Measurements from ENCODE around the gene ACOT7. TPM values are rescaled to one million over a fixed set of nuclear protein-coding genes. Genes with fewer than 3 reads are reported as not detected.

ACOT7 gene
- total and polyA plus RNA-seq, 5 donors: 5.9 to 9.5 (median 7.5) TPM

GRCh38 chr1:6252374-6252710 lies 141.2 kb downstream of the ACOT7 start:
- 83% methylated on average over 4 of the region's 4 CpGs for WGBS
- Histone ChIP-seq H3K4me1 (ENCODE audit: control insufficient read depth, insufficient read depth, low read length) (no peaks in the 10 kb centered on the region), H3K9me3 (ENCODE audit: control insufficient read depth, low read length) (no peaks in the 10 kb centered on the region), H3K27ac (ENCODE audit: low read length) (no peak overlapping the region), H3K27me3 (ENCODE audit: control insufficient read depth, insufficient read depth) (no peaks in the 10 kb centered on the region), H3K4me3 (ENCODE audit: low read length) (no peak overlapping the region)
- ATAC-seq (no peak), DNase-seq (peak in 2 of 3 donors; percentile 31)
- intact Hi-C loops (cut with DNase I): no loop called here

DNA sequence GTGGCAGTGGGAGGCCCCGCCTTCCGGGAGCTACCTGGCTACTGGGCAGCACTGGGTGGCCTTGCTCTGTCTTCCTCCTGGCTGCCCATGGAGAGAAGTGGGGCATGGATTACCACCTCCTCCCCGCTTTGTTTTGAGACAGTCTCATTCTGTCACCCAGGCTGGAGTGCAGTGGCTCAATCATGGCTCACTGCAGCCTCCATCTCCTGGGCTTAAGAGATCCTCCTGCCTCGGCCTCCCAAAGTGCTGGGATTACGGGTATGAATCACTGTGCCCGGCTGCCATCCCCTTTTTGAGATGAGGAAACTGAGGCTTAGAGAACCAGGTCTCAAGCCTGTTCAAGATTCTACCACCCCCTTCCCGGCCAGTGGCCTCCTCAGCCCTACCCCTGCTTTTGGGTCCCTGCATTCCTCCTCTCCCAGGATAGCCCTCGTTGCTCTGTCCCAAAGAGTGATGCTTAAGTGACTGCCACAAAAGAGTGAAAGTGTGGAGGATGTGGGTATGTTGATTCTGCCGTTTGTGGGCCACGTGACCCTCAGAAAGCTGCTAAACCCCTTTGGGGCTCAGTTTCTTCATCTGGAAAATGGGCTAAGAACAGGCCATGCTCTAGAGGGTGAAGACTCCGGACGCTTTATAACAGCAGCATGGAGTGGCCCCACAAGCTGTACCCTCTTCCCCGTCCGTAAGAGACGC lies 141.7 kb downstream of the ACOT7 start:
- intact Hi-C loops (cut with DNase I): loop anchor here in 1 of 4 donors (2.0 kb wide), 1 partner anchor 91 kb away; no protein-coding TSS in a partner anchor

GRCh38 chr1:6251233-6251632 lies 142.3 kb downstream of the ACOT7 start:
- DNase-seq (peak in 2 of 3 donors; percentile 33 to 52), ATAC-seq (no peak)
- no peaks in the 10 kb centered on the region for H3K9me3 ChIP-seq (ENCODE audit: control insufficient read depth, low read length)
- H3K4me3 ChIP-seq (ENCODE audit: low read length): no peak overlapping the region
- H3K27ac ChIP-seq (ENCODE audit: low read length): no peak overlapping the region
- H3K27me3 ChIP-seq (ENCODE audit: control insufficient read depth, insufficient read depth): no peaks in the 10 kb centered on the region
- WGBS: 85% methylated on average over 19 of the region's 19 CpGs
- H3K4me1 ChIP-seq (ENCODE audit: control insufficient read depth, insufficient read depth, low read length): no peaks in the 10 kb centered on the region
- intact Hi-C loops (cut with DNase I): loop anchor here in 1 of 4 donors (2.0 kb wide), 1 partner anchor 92 kb away; no protein-coding TSS in a partner anchor

More for the DNA sequence above, 141.7 kb downstream of the ACOT7 start:
- H3K4me3 ChIP-seq (ENCODE audit: low read length): no peak overlapping the region
- no peaks in the 10 kb centered on the region for H3K9me3 ChIP-seq (ENCODE audit: control insufficient read depth, low read length)
- WGBS: 80% methylated on average over 15 of the region's 15 CpGs
- no peaks in the 10 kb centered on the region for H3K27me3 ChIP-seq (ENCODE audit: control insufficient read depth, insufficient read depth)
- no peak for ATAC-seq
- H3K27ac ChIP-seq (ENCODE audit: low read length): no peak overlapping the region
- no peaks in the 10 kb centered on the region for H3K4me1 ChIP-seq (ENCODE audit: control insufficient read depth, insufficient read depth, low read length)
- peak in 2 of 3 donors; percentile 7 to 21 for DNase-seq

DNA sequence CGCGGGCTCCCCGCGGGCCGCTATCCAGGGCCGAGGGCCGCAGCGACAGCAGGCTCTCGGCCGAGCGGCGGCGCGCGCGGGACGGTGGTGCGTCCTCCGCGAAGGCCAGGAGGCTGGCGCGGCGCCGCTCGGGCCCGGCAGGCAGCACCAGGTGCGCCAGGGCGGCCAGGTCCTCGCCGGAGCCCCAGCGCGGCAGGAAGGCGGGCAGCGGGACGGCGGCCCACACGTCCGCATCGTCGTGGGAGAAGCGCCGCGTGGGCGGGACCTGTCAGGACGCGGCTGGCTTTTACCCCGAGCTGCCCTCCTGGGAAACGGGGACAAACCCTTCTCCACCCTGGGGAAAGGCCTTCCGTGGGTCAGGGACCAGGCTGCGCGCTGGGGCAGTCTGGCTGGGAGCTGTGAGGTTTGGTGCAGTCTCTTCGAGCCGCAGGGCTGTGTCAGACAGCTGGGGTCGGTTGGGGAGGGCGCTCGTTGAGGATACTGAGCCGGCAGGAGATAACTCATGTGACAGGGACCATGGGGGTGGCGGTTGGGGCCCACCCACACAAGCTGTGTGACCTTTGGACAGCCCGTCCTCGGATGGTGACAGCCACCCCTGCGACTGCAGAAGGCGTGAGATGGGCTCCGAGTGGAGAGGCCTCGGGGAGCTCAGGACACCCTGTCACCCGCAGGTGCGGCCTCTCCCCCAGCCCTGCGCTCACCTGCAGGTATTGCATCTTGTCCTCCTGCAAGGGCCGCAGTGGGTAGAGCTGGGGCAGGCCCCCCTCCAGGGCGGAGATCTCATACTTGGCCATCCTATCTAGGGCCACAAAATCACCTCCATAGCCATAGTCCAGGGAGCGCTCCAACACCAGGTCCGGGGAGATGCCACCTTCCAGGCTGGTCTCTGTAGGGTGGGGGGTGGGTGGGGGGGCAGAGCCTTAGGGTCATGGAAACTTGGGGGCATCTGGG lies 143.6 kb downstream of the ACOT7 start:
- ATAC-seq: no peak
- intact Hi-C loops (cut with DNase I): loop anchor here in 3 of 4 donors (2.0 to 10.0 kb wide), 5 partner anchors 93 to 205 kb away; partner anchors contain the start of gene KCNAB2 (in 1 of the 3)

DNA sequence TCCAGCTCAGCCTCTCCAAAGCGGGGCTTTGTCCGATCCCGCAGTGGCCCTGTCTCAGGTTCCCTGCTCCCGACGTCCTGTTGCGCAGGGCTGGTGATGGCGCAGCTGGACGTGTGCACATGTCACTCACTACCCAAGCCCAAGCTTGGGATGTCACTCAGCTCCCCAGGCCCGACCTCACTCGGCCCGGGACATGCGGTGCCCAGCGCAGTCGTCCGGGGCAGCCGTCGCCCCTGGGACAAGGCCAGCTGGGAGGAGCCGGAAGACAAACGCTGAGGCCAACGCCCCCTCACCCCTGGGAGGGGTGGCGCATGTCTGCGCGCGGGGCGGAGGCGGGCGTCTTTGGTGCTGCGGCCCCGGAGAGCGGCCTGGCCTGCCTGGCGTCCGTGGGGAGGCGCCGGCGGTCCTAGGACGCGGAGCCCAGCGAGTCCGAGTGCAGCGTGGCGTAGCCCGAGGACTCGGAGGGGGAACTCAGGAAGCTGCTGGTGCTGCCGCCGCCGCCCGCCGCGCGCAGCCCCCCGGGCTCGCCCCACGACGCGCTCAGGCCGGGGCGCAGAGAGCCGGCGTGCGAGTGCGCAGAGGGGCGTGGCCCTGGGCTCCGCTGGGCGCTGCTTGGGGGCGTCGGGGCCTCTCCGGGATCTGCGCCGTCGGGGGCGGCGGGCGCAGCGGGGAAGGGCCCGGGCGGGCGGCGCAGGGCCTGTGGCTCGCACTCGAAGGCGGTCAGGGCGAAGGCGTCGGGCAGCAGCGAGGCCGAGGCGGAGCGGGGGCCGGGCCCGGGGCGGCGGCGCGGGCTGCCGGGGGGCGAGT lies 144.4 kb downstream of the ACOT7 start:
- Histone ChIP-seq H3K4me3 (ENCODE audit: low read length) (no peak overlapping the region), H3K4me1 (ENCODE audit: control insufficient read depth, insufficient read depth, low read length) (no peaks in the 10 kb centered on the region), H3K27ac (ENCODE audit: low read length) (no peak overlapping the region), H3K9me3 (ENCODE audit: control insufficient read depth, low read length) (no peaks in the 10 kb centered on the region), H3K27me3 (ENCODE audit: control insufficient read depth, insufficient read depth) (no peaks in the 10 kb centered on the region)
- no peak for ATAC-seq
- WGBS: 3% methylated on average over 96 of the region's 96 CpGs
- intact Hi-C loops (cut with DNase I): loop anchor here in 3 of 4 donors (5.0 to 10.0 kb wide), 4 partner anchors 153 to 204 kb away; partner anchors contain the start of gene KCNAB2 (in 1 of the 3)
- DNase-seq: peak; percentile 53 to 81 (median 75)

More for the DNA sequence above, 143.6 kb downstream of the ACOT7 start:
- Histone ChIP-seq H3K27me3 (ENCODE audit: control insufficient read depth, insufficient read depth) (no peaks in the 10 kb centered on the region), H3K4me3 (ENCODE audit: low read length) (no peak overlapping the region), H3K4me1 (ENCODE audit: control insufficient read depth, insufficient read depth, low read length) (no peaks in the 10 kb centered on the region), H3K9me3 (ENCODE audit: control insufficient read depth, low read length) (no peaks in the 10 kb centered on the region), H3K27ac (ENCODE audit: low read length) (no peak overlapping the region)
- WGBS: 17% methylated on average over 71 of the region's 71 CpGs
- DNase-seq: peak in 2 of 3 donors; percentile 43 to 54

DNA sequence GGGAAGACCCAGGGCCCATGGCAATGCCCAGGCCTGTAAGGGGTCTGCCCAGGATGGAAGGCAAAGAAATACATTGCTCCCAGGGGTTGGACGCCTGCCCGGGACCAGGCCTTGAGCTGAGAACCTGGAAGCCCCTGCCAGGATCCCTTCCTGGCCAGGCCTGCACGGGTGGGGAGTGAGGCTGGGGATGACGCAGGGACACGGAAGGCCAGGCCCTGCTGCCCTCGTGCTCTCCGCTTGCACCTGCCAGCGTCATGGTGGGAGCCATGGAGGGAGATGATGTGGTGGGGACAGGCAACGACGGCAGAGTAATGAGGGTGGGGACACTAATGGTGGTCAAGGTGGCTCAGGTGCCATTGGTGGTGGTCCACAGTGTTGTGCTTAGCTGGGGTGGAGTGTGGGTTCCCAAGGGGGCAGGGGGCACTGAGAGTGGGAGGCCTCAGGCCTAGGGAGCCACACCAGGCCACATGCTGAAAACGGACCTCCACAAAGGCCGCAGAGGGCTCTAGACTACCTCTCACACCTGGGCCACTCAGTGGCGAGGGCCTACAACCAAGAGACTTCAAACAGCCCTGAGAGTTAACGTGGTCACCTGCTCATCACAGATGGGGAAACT lies 145.3 kb downstream of the ACOT7 start:
- 75% methylated on average over 14 of the region's 14 CpGs for WGBS

GRCh38 chr1:6247651-6248050 lies 145.9 kb downstream of the ACOT7 start:
- Histone ChIP-seq H3K4me3 (ENCODE audit: low read length) (no peak overlapping the region), H3K4me1 (ENCODE audit: control insufficient read depth, insufficient read depth, low read length) (no peaks in the 10 kb centered on the region), H3K27me3 (ENCODE audit: control insufficient read depth, insufficient read depth) (no peaks in the 10 kb centered on the region), H3K27ac (ENCODE audit: low read length) (no peak overlapping the region), H3K9me3 (ENCODE audit: control insufficient read depth, low read length) (no peaks in the 10 kb centered on the region)
- 74% methylated on average over 5 of the region's 5 CpGs for WGBS
- intact Hi-C loops (cut with DNase I): loop anchor here (2.0 to 10.0 kb wide), 8 partner anchors 95 to 203 kb away; partner anchors contain the start of gene KCNAB2 (in 1 of the 4)
- DNase-seq (no peak), ATAC-seq (no peak)

More for the DNA sequence above, 145.3 kb downstream of the ACOT7 start:
- intact Hi-C loops (cut with DNase I): loop anchor here in 3 of 4 donors (5.0 to 10.0 kb wide), 4 partner anchors 154 to 203 kb away; partner anchors contain the start of gene KCNAB2 (in 1 of the 3)
- ATAC-seq (no peak), DNase-seq (peak in 1 of 3 donors; percentile 67)
- no peak overlapping the region for H3K4me3 ChIP-seq (ENCODE audit: low read length)
- H3K27me3 ChIP-seq (ENCODE audit: control insufficient read depth, insufficient read depth): no peaks in the 10 kb centered on the region
- H3K27ac ChIP-seq (ENCODE audit: low read length): no peak overlapping the region
- H3K4me1 ChIP-seq (ENCODE audit: control insufficient read depth, insufficient read depth, low read length): no peaks in the 10 kb centered on the region
- no peaks in the 10 kb centered on the region for H3K9me3 ChIP-seq (ENCODE audit: control insufficient read depth, low read length)

DNA sequence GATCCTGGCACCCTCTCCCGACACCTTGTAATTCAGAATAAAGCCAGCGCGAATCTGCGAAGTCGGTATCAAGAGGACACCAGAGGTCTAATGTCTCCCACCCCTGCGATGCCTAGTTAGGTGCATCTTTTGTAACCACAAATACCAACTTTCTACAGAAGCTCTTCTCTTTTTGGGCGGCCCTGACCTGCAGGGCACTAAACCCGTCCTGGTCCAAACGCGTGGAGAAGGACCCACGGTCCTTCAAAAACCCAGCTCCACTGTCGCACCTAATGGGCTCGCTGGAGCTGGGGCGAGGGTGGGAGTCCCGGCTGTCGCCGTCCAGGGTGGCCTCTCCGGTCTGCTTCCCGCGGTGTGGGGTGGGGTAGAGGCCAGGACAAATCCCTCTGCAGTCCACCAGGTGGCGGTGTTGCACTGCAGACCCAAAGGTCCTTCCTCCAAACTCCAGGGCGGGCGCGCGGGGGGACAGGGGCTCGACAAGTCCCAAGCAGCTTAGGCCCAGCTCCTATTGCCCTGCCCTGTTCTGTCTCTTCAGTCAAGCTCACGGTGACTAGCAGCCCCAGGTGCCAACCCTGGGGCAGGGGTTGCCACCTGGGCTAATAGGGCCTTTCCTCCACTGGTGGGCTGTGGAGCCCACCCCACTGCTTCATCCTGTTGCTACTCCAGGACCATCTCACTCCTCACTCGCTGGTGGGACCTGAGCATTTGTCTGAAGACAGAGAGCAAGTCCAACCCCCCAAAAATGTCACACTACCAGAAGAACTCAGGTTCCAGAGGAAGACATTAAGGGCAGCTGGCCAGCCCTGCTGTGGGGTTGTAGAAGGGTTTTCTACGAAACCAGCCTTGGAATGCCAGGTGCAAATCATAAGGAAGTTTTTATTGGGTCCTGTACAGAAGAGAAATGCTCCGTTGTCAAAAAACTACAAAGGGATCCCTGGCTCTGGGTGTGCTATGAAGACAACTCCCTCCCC lies 146.8 kb downstream of the ACOT7 start:
- intact Hi-C loops (cut with DNase I): loop anchor here (2.0 to 10.0 kb wide), 8 partner anchors 96 to 202 kb away; partner anchors contain the start of gene KCNAB2 (in 1 of the 4)
- H3K27me3 ChIP-seq (ENCODE audit: control insufficient read depth, insufficient read depth): no peaks in the 10 kb centered on the region
- DNase-seq (peak; percentile 84 to 92 (median 90)), ATAC-seq (peak; percentile 66 to 69)
- WGBS: 5% methylated on average over 30 of the region's 30 CpGs
- no peaks in the 10 kb centered on the region for H3K4me1 ChIP-seq (ENCODE audit: control insufficient read depth, insufficient read depth, low read length)
- no peak overlapping the region for H3K27ac ChIP-seq (ENCODE audit: low read length)
- H3K9me3 ChIP-seq (ENCODE audit: control insufficient read depth, low read length): no peaks in the 10 kb centered on the region
- H3K4me3 ChIP-seq (ENCODE audit: low read length): no peak overlapping the region

- peak in 2 of 3 donors; percentile 74 to 76 for DNase-seq
- no peak overlapping the region for H3K27ac ChIP-seq (ENCODE audit: low read length)
- no peaks in the 10 kb centered on the region for H3K4me1 ChIP-seq (ENCODE audit: control insufficient read depth, insufficient read depth, low read length)
- intact Hi-C loops (cut with DNase I): loop anchor here (2.0 to 10.0 kb wide), 8 partner anchors 97 to 201 kb away; partner anchors contain the start of gene KCNAB2 (in 1 of the 4)
- no peaks in the 10 kb centered on the region for H3K27me3 ChIP-seq (ENCODE audit: control insufficient read depth, insufficient read depth)
- H3K9me3 ChIP-seq (ENCODE audit: control insufficient read depth, low read length): no peaks in the 10 kb centered on the region
- ATAC-seq: peak in 1 of 2 donors; percentile 5
- 4% methylated on average over 49 of the region's 49 CpGs for WGBS
- no peak overlapping the region for H3K4me3 ChIP-seq (ENCODE audit: low read length)
Observed at GRCh38 chr1:6245869-6246496, 147.6 kb downstream of the ACOT7 start.

Data from right cardiac atrium (tissue), 5 donors.